Spleen (tissue), 11 donors: ENCODE measurements around the gene CSF2. TPM values are rescaled to one million over a fixed set of nuclear protein-coding genes. Genes with fewer than 3 reads are reported as not detected.

Experiments used
- DNase-seq: peaks from one replicate; pipeline ENCODE4 v3.0.0-alpha.2; 2020
- H3K27ac ChIP-seq, 8 donors: fragments of 200-600 bp; sonication (generic) in 7 of 8; 1 replicate in 4 of 8; 2 replicates in 4 of 8; pipeline versions ENCODE4 v1.5.0 to v1.8.0; 2016 to 2021; ENCODE audit warnings: inconsistent platforms in 4 of 8, mild to moderate bottlenecking in 4 of 8, moderate library complexity in 1 of 8
- H3K27me3 ChIP-seq, 7 donors: fragments of 200-600 bp; sonication (generic) in 6 of 7; replicated peaks in 1 of 7; 1 replicate in 4 of 7; 2 replicates in 3 of 7; pipeline versions ENCODE4 v1.5.0 to v1.8.0; 2016 to 2021; ENCODE audit warnings: inconsistent platforms in 3 of 7, mild to moderate bottlenecking in 1 of 7
- H3K36me3 ChIP-seq, 6 donors: fragments of 200-600 bp; sonication (generic) in 5 of 6; 1 replicate in 4 of 6; 2 replicates in 2 of 6; pipeline versions ENCODE4 v1.5.0 to v1.8.0; 2016 to 2021; ENCODE audit warnings: inconsistent platforms in 2 of 6
- H3K4me1 ChIP-seq, 6 donors: fragments of 200-600 bp; sonication (generic) in 5 of 6; 1 replicate in 3 of 6; 2 replicates in 3 of 6; pipeline versions ENCODE4 v1.5.0 to v1.8.0; 2016 to 2021; ENCODE audit warnings: inconsistent platforms in 3 of 6
- H3K4me3 ChIP-seq, 8 donors: fragments of 200-600 bp; sonication (generic) in 7 of 8; 1 replicate in 4 of 8; 2 replicates in 4 of 8; pipeline versions ENCODE4 v1.5.0 to v1.8.0; 2016 to 2021; ENCODE audit warnings: inconsistent platforms in 4 of 8, mild to moderate bottlenecking in 4 of 8, moderate library complexity in 2 of 8
- H3K9me3 ChIP-seq, 8 donors: fragments of 200-600 bp; sonication (generic) in 7 of 8; 1 replicate in 4 of 8; 2 replicates in 4 of 8; pipeline versions ENCODE4 v1.5.0 to v1.8.0; 2016 to 2021; ENCODE audit warnings: inconsistent platforms in 4 of 8
- CTCF ChIP-seq, 11 experiments: fragments of 200-600 bp in 7 of 11; fragments of 450-650 bp in 4 of 11; sonication (generic) in 4 of 11; IDR thresholded peaks in 8 of 11; conservative IDR thresholded peaks in 3 of 11; 1 replicate in 7 of 11; 2 replicates in 4 of 11; pipeline versions ENCODE4 v1.4.0 to v1.8.0; 2016 to 2021; ENCODE audit warnings: antibody characterized with exemption in 11 of 11, inconsistent platforms in 4 of 11, mild to moderate bottlenecking in 1 of 11
- POLR2A ChIP-seq, 3 donors: fragments of 450-650 bp; IDR thresholded peaks; one replicate each; pipeline ENCODE4 v1.5.1; 2017; ENCODE audit warnings: antibody characterized with exemption in 3 of 3, mild to moderate bottlenecking in 1 of 3
- POLR2AphosphoS5 ChIP-seq, 3 donors: sonication (generic); formaldehyde crosslinking; IDR thresholded peaks; one replicate each; pipeline ENCODE4 v1.5.1; 2017; ENCODE audit warnings: antibody characterized with exemption in 3 of 3
- WGBS, 5 donors: extraction: QIAGEN DNeasy Blood & Tissue Kit in 3 of 5; methylation state at CpG; one replicate each; pipeline versions ENCODE4 v1.1.5 to v1.1.7; 2013 to 2018; 5-methylcytosine and 5-hydroxymethylcytosine counted together
- intact Hi-C: fragments of 100-400 bp; cut with DNase I; formaldehyde crosslinking; loops from one replicate; pipeline ENCODE4 v1.15.0; 2023; ENCODE audit warnings: low total_unique reads
- polyA plus RNA-seq, 3 donors: library from polyadenylated mRNA; stranded (reverse); fragments of 200-250 nt; gene quantifications; one replicate each; pipeline ENCODE4 v1.2.1, GENCODE V29; 2013
- total RNA-seq, 7 donors: library from RNA; depleted of rRNA in 3 of 7; stranded (reverse); fragments of >200 nt in 3 of 7; fragmentation: NEBNext Ultra II Directional in 4 of 7; extraction: Animal tissue kit (Norgen Biotek cat#: 25700) in 4 of 7; gene quantifications; one replicate each; pipeline versions ENCODE4 v1.1.0 to v1.2.1, GENCODE V29; 2016 to 2021
- donor health status: healthy with polysubstance abuse.
- donor health status: DM: no; HTN: no; CAD: no; lungs with moderate emphysema.
- donor health status: DM: no; HTN: no; CAD: no.
- donor health status: Bipolar disorder and iron deficiency.
- donor health status: healthy.
- donor health status: DM: no; HTN: no; CAD: no.
- donor health status: DM: yes; HTN: yes; CAD: no.

The CSF2 gene
- total and polyA plus RNA-seq, 10 donors: not detected

GRCh38 chr5:132094393-132095076, 20.9 kb downstream of the CSF2 start:
- Histone ChIP-seq H3K36me3 (no peaks in the 10 kb centered on the region), H3K27ac (no peak overlapping the region), H3K4me1 (peaks cover 0 to 20% (median 9%) of the 10 kb centered on the region in 6 donors), H3K9me3 (no peaks in the 10 kb centered on the region), H3K27me3 (no peaks in the 10 kb centered on the region), H3K4me3 (no peak overlapping the region)
- TF ChIP-seq POLR2AphosphoS5 (IDR thresholded peaks at IDR 0.05): no peak
- TF ChIP-seq POLR2A (IDR thresholded peaks at IDR 0.05): no peak
- TF ChIP-seq CTCF (IDR thresholded peaks at IDR 0.05 in 8 of 11, conservative IDR thresholded peaks at IDR 0.05 in 3 of 11): no peak
- DNase-seq: peak; percentile 71
- 61 to 71% (median 69%) methylated on average over 10 to 12 of the region's 12 CpGs for WGBS, 5 donors
- intact Hi-C loops: no loop called here

- no peak for DNase-seq
- 67 to 80% (median 71%) methylated on average over 2 of the region's 2 CpGs for WGBS, 5 donors
- intact Hi-C loops: no loop called here
- no peak for TF ChIP-seq POLR2A (IDR thresholded peaks at IDR 0.05)
- no peak for TF ChIP-seq POLR2AphosphoS5 (IDR thresholded peaks at IDR 0.05)
- TF ChIP-seq CTCF (IDR thresholded peaks at IDR 0.05 in 8 of 11, conservative IDR thresholded peaks at IDR 0.05 in 3 of 11): no peak
- H3K4me1 ChIP-seq: peaks cover 0 to 25% (median 13%) of the 10 kb centered on the region in 6 donors
- no peaks in the 10 kb centered on the region for H3K9me3 ChIP-seq
- no peak overlapping the region for H3K27ac ChIP-seq
- H3K4me3 ChIP-seq: no peak overlapping the region
- H3K36me3 ChIP-seq: no peaks in the 10 kb centered on the region
- no peaks in the 10 kb centered on the region for H3K27me3 ChIP-seq
Measured at GRCh38 chr5:132095077-132095410, 21.5 kb downstream of the CSF2 start.

GRCh38 chr5:132095424-132095972, 21.9 kb downstream of the CSF2 start:
- WGBS, 5 donors: 37 to 50% (median 45%) methylated on average over 6 of the region's 6 CpGs
- Histone ChIP-seq H3K9me3 (no peaks in the 10 kb centered on the region), H3K4me1 (peaks cover 0 to 29% (median 17%) of the 10 kb centered on the region in 6 donors), H3K27me3 (no peaks in the 10 kb centered on the region), H3K4me3 (no peak overlapping the region), H3K36me3 (no peaks in the 10 kb centered on the region), H3K27ac (no peak overlapping the region)
- DNase-seq: no peak
- intact Hi-C loops: no loop called here
- TF ChIP-seq POLR2A (IDR thresholded peaks at IDR 0.05) (no peak), POLR2AphosphoS5 (IDR thresholded peaks at IDR 0.05) (no peak), CTCF (IDR thresholded peaks at IDR 0.05 in 8 of 11, conservative IDR thresholded peaks at IDR 0.05 in 3 of 11) (no peak)

- Histone ChIP-seq H3K27ac (no peak overlapping the region), H3K4me1 (peaks cover 5 to 43% (median 31%) of the 10 kb centered on the region in 6 donors), H3K27me3 (no peaks in the 10 kb centered on the region), H3K9me3 (no peaks in the 10 kb centered on the region), H3K4me3 (no peak overlapping the region), H3K36me3 (no peaks in the 10 kb centered on the region)
- intact Hi-C loops: no loop called here
- DNase-seq: no peak
- TF ChIP-seq POLR2AphosphoS5 (IDR thresholded peaks at IDR 0.05): no peak
- TF ChIP-seq POLR2A (IDR thresholded peaks at IDR 0.05): no peak
- no peak for TF ChIP-seq CTCF (IDR thresholded peaks at IDR 0.05 in 8 of 11, conservative IDR thresholded peaks at IDR 0.05 in 3 of 11)
- WGBS, 5 donors: 92 to 98% (median 95%) methylated on average over 3 of the region's 3 CpGs
Measured at GRCh38 chr5:132096904-132097303, 23.3 kb downstream of the CSF2 start.
